CD4-positive, CD25-positive, alpha-beta regulatory T cell (primary cell): Measurements from ENCODE around the gene MPZL3. TPM values are rescaled to one million over a fixed set of nuclear protein-coding genes. Genes with fewer than 3 reads are reported as not detected.

Source experiments
- ATAC-seq, 2 donors: fragments of 150-1000 bp; cut with Tn5 transposase; one replicate each; pipeline ENCODE4 v1.10.0; 2021; ENCODE audit warnings: low read depth in 2 of 2, moderate number of reproducible peaks in 2 of 2, moderate library complexity in 1 of 2
- DNase-seq, 3 donors: peaks; one replicate each; pipeline versions ENCODE4 v3.0.0 to v3.0.0-alpha.2; 2012 to 2022; ENCODE audit warnings: mixed read lengths in 1 of 3
- H3K27ac ChIP-seq: one replicate; pipeline ENCODE4 v1.7.0; 2013; ENCODE audit warnings: mild to moderate bottlenecking, low read length; ENCODE audit not compliant: insufficient read depth, poor library complexity, severe bottlenecking
- H3K27me3 ChIP-seq: one replicate; pipeline ENCODE4 v1.7.0; 2013; ENCODE audit warnings: low read length; ENCODE audit not compliant: control insufficient read depth, insufficient read depth
- H3K36me3 ChIP-seq: one replicate; pipeline ENCODE4 v1.7.0; 2013; ENCODE audit warnings: mild to moderate bottlenecking, low read length, moderate library complexity; ENCODE audit not compliant: control insufficient read depth, insufficient read depth
- H3K4me1 ChIP-seq: 2 replicates; pipeline ENCODE4 v1.7.0; 2013; ENCODE audit warnings: mild to moderate bottlenecking, low read length; ENCODE audit not compliant: insufficient read depth, control insufficient read depth, poor library complexity, severe bottlenecking
- H3K4me3 ChIP-seq: one replicate; pipeline ENCODE4 v1.7.0; 2013; ENCODE audit warnings: low read depth, mild to moderate bottlenecking, low read length, moderate library complexity
- H3K9me3 ChIP-seq, 2 experiments: 1 replicate in 1 of 2; 2 replicates in 1 of 2; pipeline ENCODE4 v1.7.0; 2013; ENCODE audit warnings: low read length in 2 of 2, mild to moderate bottlenecking in 1 of 2, moderate library complexity in 1 of 2; ENCODE audit not compliant: control insufficient read depth in 2 of 2
- H3K27ac Mint-ChIP-seq, 3 donors: one replicate each; pipeline ENCODE4 v1.8.0; 2020 to 2022; ENCODE audit warnings: mild to moderate bottlenecking in 3 of 3, mixed read lengths in 3 of 3, moderate library complexity in 2 of 3
- H3K27me3 Mint-ChIP-seq: one replicate; pipeline ENCODE4 v1.8.0; 2022; ENCODE audit warnings: mild to moderate bottlenecking, mixed read lengths
- H3K36me3 Mint-ChIP-seq: one replicate; pipeline ENCODE4 v1.8.0; 2020; ENCODE audit warnings: mixed read lengths
- H3K4me1 Mint-ChIP-seq, 4 donors: one replicate each; pipeline ENCODE4 v1.8.0; 2020 to 2022; ENCODE audit warnings: mixed read lengths in 4 of 4, mild to moderate bottlenecking in 1 of 4
- H3K4me3 Mint-ChIP-seq, 4 donors: one replicate each; pipeline ENCODE4 v1.8.0; 2020 to 2022; ENCODE audit warnings: mild to moderate bottlenecking in 4 of 4, mixed read lengths in 4 of 4, moderate library complexity in 3 of 4
- H3K9me3 Mint-ChIP-seq, 7 donors: one replicate each; pipeline ENCODE4 v1.8.0; 2020 to 2022; ENCODE audit warnings: mixed read lengths in 7 of 7, mild to moderate bottlenecking in 3 of 7, moderate library complexity in 2 of 7
- polyA plus RNA-seq, 4 donors: library from polyadenylated mRNA; unstranded; fragments of 300-500 nt; fragmentation: Illumina TruSeq; gene quantifications; one replicate each; pipeline ENCODE4 v1.2.3, GENCODE V29; 2021
- total RNA-seq: library from RNA; stranded (reverse); gene quantifications from one replicate; pipeline ENCODE4 v1.2.3, GENCODE V29; 2022

Gene MPZL3
- total and polyA plus RNA-seq, 5 donors from 2014 or later, result 4.5 to 16.1 (median 6.3) TPM

GRCh38 chr11:118276422-118276821 lies 24.3 kb upstream of the MPZL3 start:
- Mint-ChIP-seq H3K4me3 (no peak overlapping the region), H3K27ac (no peak overlapping the region), H3K9me3 (no peaks in the 10 kb centered on the region), H3K27me3 (peaks cover 12% of the 10 kb centered on the region), H3K4me1 (peaks cover 0 to 15% (median 7%) of the 10 kb centered on the region in 4 donors), H3K36me3 (no peaks in the 10 kb centered on the region)
- Histone ChIP-seq H3K27me3 (no peaks in the 10 kb centered on the region), H3K27ac (no peak overlapping the region), H3K4me3 (no peak overlapping the region), H3K36me3 (no peaks in the 10 kb centered on the region), H3K9me3 (no peaks in the 10 kb centered on the region), H3K4me1 (no peaks in the 10 kb centered on the region)
- DNase-seq (no peak), ATAC-seq (no peak)

- ATAC-seq, result peak in 1 of 2 donors; percentile 34
- no peak for DNase-seq
- Mint-ChIP-seq H3K4me3 (no peak overlapping the region), H3K4me1 (peaks cover 0 to 16% (median 3%) of the 10 kb centered on the region in 4 donors), H3K27ac (peak overlapping the region in 2 of 3 donors; percentile 45 to 89), H3K9me3 (no peaks in the 10 kb centered on the region), H3K36me3 (no peaks in the 10 kb centered on the region), H3K27me3 (peaks cover 13% of the 10 kb centered on the region)
- H3K9me3 ChIP-seq, result no peaks in the 10 kb centered on the region
- H3K4me1 ChIP-seq, result no peaks in the 10 kb centered on the region
- H3K27ac ChIP-seq, result no peak overlapping the region
- no peaks in the 10 kb centered on the region for H3K36me3 ChIP-seq
- H3K4me3 ChIP-seq, result no peak overlapping the region
- H3K27me3 ChIP-seq, result no peaks in the 10 kb centered on the region
These were observed 23.0 kb upstream of the MPZL3 start for GRCh38 chr11:118275176-118275575.

DNA sequence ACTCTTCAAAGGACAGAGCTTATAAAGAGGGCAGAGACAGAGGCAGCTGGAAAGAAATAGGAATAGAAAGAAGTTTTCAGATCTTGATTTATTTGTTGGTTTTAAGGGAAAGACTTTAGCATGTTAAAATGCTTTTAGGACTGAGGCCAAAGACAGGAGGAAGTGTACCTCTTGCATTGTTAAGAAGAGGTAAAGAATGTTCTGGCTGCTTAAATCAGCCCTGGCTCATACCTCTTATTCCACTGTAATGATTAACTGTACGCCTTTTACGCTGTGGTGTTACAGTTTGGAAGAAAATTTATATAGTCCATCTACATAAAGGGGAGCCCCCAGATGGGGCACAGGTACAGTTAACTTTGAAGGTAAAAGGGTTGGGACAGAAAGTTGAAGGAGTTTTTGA lies 22.0 kb upstream of the MPZL3 start:
- Mint-ChIP-seq H3K27ac (no peak overlapping the region), H3K36me3 (no peaks in the 10 kb centered on the region), H3K9me3 (no peaks in the 10 kb centered on the region), H3K4me1 (peaks cover 0 to 16% (median 3%) of the 10 kb centered on the region in 4 donors), H3K4me3 (no peak overlapping the region), H3K27me3 (peaks cover 13% of the 10 kb centered on the region)
- Histone ChIP-seq H3K27me3 (no peaks in the 10 kb centered on the region), H3K4me1 (no peaks in the 10 kb centered on the region), H3K4me3 (no peak overlapping the region), H3K27ac (no peak overlapping the region), H3K9me3 (no peaks in the 10 kb centered on the region), H3K36me3 (no peaks in the 10 kb centered on the region)
- DNase-seq, result no peak
- ATAC-seq, result no peak

DNA sequence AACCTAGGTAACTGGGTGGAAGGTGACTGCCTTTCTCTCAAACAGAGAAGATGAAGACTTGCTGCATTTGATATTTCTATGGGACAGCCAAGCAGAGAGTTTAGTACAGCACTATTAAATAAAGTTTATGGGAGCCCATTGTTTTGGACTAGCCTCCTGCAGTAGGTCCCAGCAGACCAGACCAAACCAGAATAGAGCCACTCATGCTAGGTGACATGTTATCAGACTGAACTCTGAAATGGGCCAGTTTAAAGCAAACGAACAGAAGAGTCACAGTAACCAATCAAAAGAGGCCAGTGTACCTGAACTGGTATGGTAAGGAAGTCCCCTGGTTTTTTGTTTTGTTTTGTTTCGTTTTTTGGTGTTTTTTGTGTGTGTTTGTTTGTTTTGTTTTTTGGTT lies 19.8 kb upstream of the MPZL3 start:
- ATAC-seq, result no peak
- Mint-ChIP-seq H3K27ac (no peak overlapping the region), H3K27me3 (peaks cover 18% of the 10 kb centered on the region), H3K36me3 (no peaks in the 10 kb centered on the region), H3K9me3 (no peaks in the 10 kb centered on the region), H3K4me3 (no peak overlapping the region), H3K4me1 (peaks cover 0 to 11% (median 2%) of the 10 kb centered on the region in 4 donors)
- Histone ChIP-seq H3K36me3 (no peaks in the 10 kb centered on the region), H3K27me3 (peaks cover 4% of the 10 kb centered on the region), H3K4me1 (no peaks in the 10 kb centered on the region), H3K4me3 (no peak overlapping the region), H3K27ac (no peak overlapping the region), H3K9me3 (no peaks in the 10 kb centered on the region)
- no peak for DNase-seq

DNA sequence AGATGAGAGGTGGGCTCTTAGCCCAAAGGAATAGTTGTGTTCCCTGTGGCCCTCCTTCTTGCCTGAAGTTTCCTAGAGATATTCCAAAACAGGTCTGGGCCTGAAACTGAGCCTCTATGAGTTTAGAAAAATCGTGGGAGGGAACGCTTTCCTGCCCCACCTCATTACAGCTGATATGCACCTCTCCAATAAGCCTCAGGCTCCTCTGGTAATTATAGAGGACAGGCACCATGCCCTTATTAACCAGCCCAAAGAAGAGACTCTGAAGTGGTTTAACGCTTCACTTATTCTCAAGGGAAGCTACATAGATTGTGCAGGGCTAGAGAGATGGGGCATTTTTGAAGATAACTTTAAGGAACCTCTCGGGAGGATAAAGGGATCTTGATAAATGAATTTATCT lies 15.3 kb upstream of the MPZL3 start:
- Histone ChIP-seq H3K4me3 (no peak overlapping the region), H3K9me3 (no peaks in the 10 kb centered on the region), H3K36me3 (no peaks in the 10 kb centered on the region), H3K27ac (no peak overlapping the region), H3K27me3 (peaks cover 4% of the 10 kb centered on the region), H3K4me1 (peaks cover 10% of the 10 kb centered on the region)
- Mint-ChIP-seq H3K9me3 (no peaks in the 10 kb centered on the region), H3K27me3 (peaks cover 35% of the 10 kb centered on the region), H3K4me1 (peaks cover 0 to 26% (median 17%) of the 10 kb centered on the region in 4 donors), H3K4me3 (no peak overlapping the region), H3K36me3 (no peaks in the 10 kb centered on the region), H3K27ac (no peak overlapping the region)
- no peak for ATAC-seq
- no peak for DNase-seq

DNA sequence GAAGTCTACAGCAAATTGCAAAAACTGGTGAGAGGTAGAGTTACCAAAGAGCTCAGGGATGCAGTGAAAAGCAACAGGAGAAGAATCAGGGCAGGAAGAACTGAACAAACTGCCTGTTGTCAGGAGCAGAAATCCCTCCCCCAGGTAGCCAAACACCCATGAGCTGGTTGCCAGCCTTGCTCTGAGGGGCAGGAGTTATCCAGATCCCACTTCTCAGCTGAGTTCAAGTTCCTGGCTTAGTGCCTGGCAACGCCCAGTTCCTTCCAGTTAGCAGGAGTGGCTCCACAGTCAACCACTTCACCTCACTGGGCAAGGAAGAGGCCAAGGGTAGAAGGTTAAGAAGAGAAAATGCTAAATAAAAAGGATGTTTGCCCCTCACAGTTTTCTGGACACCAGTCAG lies 13.8 kb upstream of the MPZL3 start:
- peaks cover 0 to 24% (median 14%) of the 10 kb centered on the region in 4 donors for H3K4me1 Mint-ChIP-seq
- H3K4me3 ChIP-seq, result no peak overlapping the region

GRCh38 chr11:118264569-118265465 lies 12.7 kb upstream of the MPZL3 start:
- no peaks in the 10 kb centered on the region for H3K36me3 ChIP-seq
- DNase-seq (no peak), ATAC-seq (no peak)
- peak overlapping the region; percentile 67 to 92 (median 73) for H3K27ac Mint-ChIP-seq
- H3K9me3 Mint-ChIP-seq, result no peaks in the 10 kb centered on the region
- peak overlapping the region in 3 of 4 donors; percentile 62 to 82 (median 79) for H3K4me3 Mint-ChIP-seq
- H3K4me1 ChIP-seq, result peaks cover 10% of the 10 kb centered on the region
- H3K27ac ChIP-seq, result no peak overlapping the region
- H3K4me3 ChIP-seq, result no peak overlapping the region
- H3K4me1 Mint-ChIP-seq, result peaks cover 0 to 24% (median 14%) of the 10 kb centered on the region in 4 donors
- peaks cover 4% of the 10 kb centered on the region for H3K27me3 ChIP-seq
- peaks cover 26% of the 10 kb centered on the region for H3K27me3 Mint-ChIP-seq
- H3K9me3 ChIP-seq, result no peaks in the 10 kb centered on the region
- H3K36me3 Mint-ChIP-seq, result no peaks in the 10 kb centered on the region

More for the DNA sequence above, 13.8 kb upstream of the MPZL3 start:
- no peaks in the 10 kb centered on the region for H3K36me3 ChIP-seq
- H3K9me3 Mint-ChIP-seq, result no peaks in the 10 kb centered on the region
- H3K27me3 ChIP-seq, result peaks cover 4% of the 10 kb centered on the region
- H3K36me3 Mint-ChIP-seq, result no peaks in the 10 kb centered on the region
- no peak for DNase-seq
- H3K4me3 Mint-ChIP-seq, result no peak overlapping the region
- H3K4me1 ChIP-seq, result peaks cover 10% of the 10 kb centered on the region
- no peak overlapping the region for H3K27ac ChIP-seq
- H3K27me3 Mint-ChIP-seq, result peaks cover 26% of the 10 kb centered on the region
- H3K27ac Mint-ChIP-seq, result peak overlapping the region; percentile 3 to 11 (median 9)
- ATAC-seq, result no peak
- no peaks in the 10 kb centered on the region for H3K9me3 ChIP-seq
